ENCODE data around the gene CRIP2. TPM values are rescaled to one million over a fixed set of nuclear protein-coding genes. Genes with fewer than 3 reads are reported as not detected.

The CRIP2 gene
- 1 to 10 TPM in 1 of 2 donors, under 1 TPM in 1; 0.98 to 2.2 TPM for total RNA-seq

- H3K36me3 Mint-ChIP-seq = no peaks in the 10 kb centered on the region
- H3K27me3 Mint-ChIP-seq = no peaks in the 10 kb centered on the region
- H3K4me3 Mint-ChIP-seq = peak within 1 kb of the TSS; percentile 8
- no peaks in the 10 kb centered on the region for H3K9me3 Mint-ChIP-seq
- DNase-seq (ENCODE audit: low spot score) = no peak
- peak; percentile 64 to 81 for ATAC-seq
- peaks cover 6% of the 10 kb centered on the region in 2 donors for H3K4me1 Mint-ChIP-seq (ENCODE audit: low read depth in 2 of 2)
- H3K27ac Mint-ChIP-seq = no peak within 1 kb of the TSS
Observed at GRCh38 chr14:105474483-105475268, at the start of gene CRIP2. Gene CRIP2 (plus strand): TSS chr14:105474821. CDS start chr14:105474863, 42 bp downstream.

- Mint-ChIP-seq H3K4me3 (no peak overlapping the region), H3K27me3 (no peaks in the 10 kb centered on the region), H3K4me1 (ENCODE audit: low read depth in 2 of 2) (peaks cover 24 to 30% of the 10 kb centered on the region in 2 donors), H3K36me3 (no peaks in the 10 kb centered on the region), H3K9me3 (no peaks in the 10 kb centered on the region), H3K27ac (no peak overlapping the region)
- ATAC-seq (no peak), DNase-seq (ENCODE audit: low spot score) (no peak)
Observed at GRCh38 chr14:105424861-105425260, 49.8 kb upstream of the CRIP2 start.

GRCh38 chr14:105425823-105426247, 48.8 kb upstream of the CRIP2 start:
- no peak for ATAC-seq
- no peak overlapping the region for H3K27ac Mint-ChIP-seq
- no peaks in the 10 kb centered on the region for H3K9me3 Mint-ChIP-seq
- no peaks in the 10 kb centered on the region for H3K27me3 Mint-ChIP-seq
- H3K4me1 Mint-ChIP-seq (ENCODE audit: low read depth in 2 of 2) = peaks cover 24 to 31% of the 10 kb centered on the region in 2 donors
- no peak for DNase-seq (ENCODE audit: low spot score)
- H3K4me3 Mint-ChIP-seq = no peak overlapping the region
- no peaks in the 10 kb centered on the region for H3K36me3 Mint-ChIP-seq

GRCh38 chr14:105426416-105427130, 48.0 kb upstream of the CRIP2 start:
- no peaks in the 10 kb centered on the region for H3K36me3 Mint-ChIP-seq
- no peak overlapping the region for H3K4me3 Mint-ChIP-seq
- H3K27me3 Mint-ChIP-seq = no peaks in the 10 kb centered on the region
- ATAC-seq = peak in 1 of 2 donors; percentile 46
- DNase-seq (ENCODE audit: low spot score) = no peak
- H3K27ac Mint-ChIP-seq = peak overlapping the region in 1 of 2 donors; percentile 17
- peaks cover 24 to 28% of the 10 kb centered on the region in 2 donors for H3K4me1 Mint-ChIP-seq (ENCODE audit: low read depth in 2 of 2)
- H3K9me3 Mint-ChIP-seq = no peaks in the 10 kb centered on the region

GRCh38 chr14:105427412-105427811, 47.2 kb upstream of the CRIP2 start:
- Mint-ChIP-seq H3K27me3 (no peaks in the 10 kb centered on the region), H3K36me3 (no peaks in the 10 kb centered on the region), H3K27ac (peak overlapping the region in 1 of 2 donors; percentile 17), H3K4me3 (no peak overlapping the region), H3K4me1 (ENCODE audit: low read depth in 2 of 2) (peaks cover 17 to 20% of the 10 kb centered on the region in 2 donors), H3K9me3 (no peaks in the 10 kb centered on the region)
- ATAC-seq (no peak), DNase-seq (ENCODE audit: low spot score) (no peak)

GRCh38 chr14:105427936-105428485, 46.6 kb upstream of the CRIP2 start:
- no peak for ATAC-seq
- Mint-ChIP-seq H3K27ac (no peak overlapping the region), H3K36me3 (no peaks in the 10 kb centered on the region)

GRCh38 chr14:105430042-105430441, 44.6 kb upstream of the CRIP2 start:
- Mint-ChIP-seq H3K4me1 (ENCODE audit: low read depth in 2 of 2) (peaks cover 14 to 18% of the 10 kb centered on the region in 2 donors), H3K36me3 (no peaks in the 10 kb centered on the region), H3K4me3 (no peak overlapping the region), H3K9me3 (no peaks in the 10 kb centered on the region), H3K27ac (no peak overlapping the region), H3K27me3 (no peaks in the 10 kb centered on the region)
- ATAC-seq (no peak), DNase-seq (ENCODE audit: low spot score) (no peak)

More at GRCh38 chr14:105427936-105428485, 46.6 kb upstream of the CRIP2 start:
- Mint-ChIP-seq H3K4me1 (ENCODE audit: low read depth in 2 of 2) (peaks cover 14 to 15% of the 10 kb centered on the region in 2 donors), H3K9me3 (no peaks in the 10 kb centered on the region), H3K27me3 (no peaks in the 10 kb centered on the region), H3K4me3 (no peak overlapping the region)
- DNase-seq (ENCODE audit: low spot score) = no peak

GRCh38 chr14:105430565-105430964, 44.1 kb upstream of the CRIP2 start:
- Mint-ChIP-seq H3K4me3 (no peak overlapping the region), H3K9me3 (no peaks in the 10 kb centered on the region), H3K27me3 (no peaks in the 10 kb centered on the region), H3K4me1 (ENCODE audit: low read depth in 2 of 2) (peaks cover 14 to 20% of the 10 kb centered on the region in 2 donors), H3K27ac (no peak overlapping the region), H3K36me3 (no peaks in the 10 kb centered on the region)
- no peak for ATAC-seq
- DNase-seq (ENCODE audit: low spot score) = no peak

GRCh38 chr14:105431256-105431655, 43.4 kb upstream of the CRIP2 start:
- Mint-ChIP-seq H3K4me3 (no peak overlapping the region), H3K9me3 (no peaks in the 10 kb centered on the region), H3K27ac (no peak overlapping the region), H3K36me3 (no peaks in the 10 kb centered on the region), H3K4me1 (ENCODE audit: low read depth in 2 of 2) (peaks cover 21% of the 10 kb centered on the region in 2 donors), H3K27me3 (no peaks in the 10 kb centered on the region)
- no peak for ATAC-seq
- DNase-seq (ENCODE audit: low spot score) = no peak

- Mint-ChIP-seq H3K36me3 (no peaks in the 10 kb centered on the region), H3K4me3 (no peak overlapping the region), H3K27ac (no peak overlapping the region), H3K4me1 (ENCODE audit: low read depth in 2 of 2) (peaks cover 15 to 18% of the 10 kb centered on the region in 2 donors), H3K9me3 (no peaks in the 10 kb centered on the region), H3K27me3 (no peaks in the 10 kb centered on the region)
- DNase-seq (ENCODE audit: low spot score) (no peak), ATAC-seq (no peak)
Observed at GRCh38 chr14:105432657-105433056, 42.0 kb upstream of the CRIP2 start.

GRCh38 chr14:105433161-105433605, 41.4 kb upstream of the CRIP2 start:
- Mint-ChIP-seq H3K4me3 (no peak overlapping the region), H3K27me3 (no peaks in the 10 kb centered on the region), H3K27ac (no peak overlapping the region), H3K4me1 (ENCODE audit: low read depth in 2 of 2) (peaks cover 12 to 16% of the 10 kb centered on the region in 2 donors), H3K9me3 (no peaks in the 10 kb centered on the region), H3K36me3 (no peaks in the 10 kb centered on the region)
- DNase-seq (ENCODE audit: low spot score) (no peak), ATAC-seq (peak in 1 of 2 donors; percentile 50)

- no peaks in the 10 kb centered on the region for H3K27me3 Mint-ChIP-seq
- DNase-seq (ENCODE audit: low spot score) (no peak), ATAC-seq (no peak)
- no peaks in the 10 kb centered on the region for H3K36me3 Mint-ChIP-seq
- H3K9me3 Mint-ChIP-seq = no peaks in the 10 kb centered on the region
- H3K27ac Mint-ChIP-seq = no peak overlapping the region
- peaks cover 8 to 14% of the 10 kb centered on the region in 2 donors for H3K4me1 Mint-ChIP-seq (ENCODE audit: low read depth in 2 of 2)
- H3K4me3 Mint-ChIP-seq = no peak overlapping the region
Observed at GRCh38 chr14:105436402-105436801, 38.2 kb upstream of the CRIP2 start.

GRCh38 chr14:105436891-105437722, 37.5 kb upstream of the CRIP2 start:
- Mint-ChIP-seq H3K9me3 (no peaks in the 10 kb centered on the region), H3K36me3 (no peaks in the 10 kb centered on the region), H3K27ac (no peak overlapping the region), H3K4me3 (no peak overlapping the region), H3K27me3 (no peaks in the 10 kb centered on the region), H3K4me1 (ENCODE audit: low read depth in 2 of 2) (peaks cover 11 to 18% of the 10 kb centered on the region in 2 donors)
- no peak for ATAC-seq
- DNase-seq (ENCODE audit: low spot score) = no peak
